ENCODE measurements around the gene UGT1A8.
"Not testable (repeated sequence)": the region's sequence is repeated elsewhere in the genome, so short reads cannot be mapped to it uniquely, and the experiment has no call there.

UGT1A8 gene

GRCh38 chr2:233707940-233708644 lies 90.7 kb downstream of the UGT1A8 start:
- no peak overlapping the region for H3K4me3 ChIP-seq (ENCODE audit: low read depth, low read length)
- DNase-seq (ENCODE audit: low read depth) = peak; percentile 1

- DNase-seq (ENCODE audit: low read depth) = no peak
- no peak overlapping the region for H3K4me3 ChIP-seq (ENCODE audit: low read depth, low read length)
Observed at GRCh38 chr2:233708942-233709341, 91.5 kb downstream of the UGT1A8 start.

- peak; percentile 21 for DNase-seq (ENCODE audit: low read depth)
- H3K4me3 ChIP-seq (ENCODE audit: low read depth, low read length) = no peak overlapping the region
Observed at GRCh38 chr2:233711312-233712008, 94.0 kb downstream of the UGT1A8 start.

GRCh38 chr2:233712611-233713261 lies 95.3 kb downstream of the UGT1A8 start, which contains the start of gene UGT1A5:
UGT1A5 (plus strand) TSS chr2:233712907; CDS start chr2:233712992, 85 bp downstream.
- H3K4me3 ChIP-seq (ENCODE audit: low read depth, low read length) = no peak within 1 kb of the TSS
- no peak for DNase-seq (ENCODE audit: low read depth)

- no peak for DNase-seq (ENCODE audit: low read depth)
- H3K4me3 ChIP-seq (ENCODE audit: low read depth, low read length) = no peak overlapping the region
Observed at GRCh38 chr2:233713262-233713615, 95.8 kb downstream of the UGT1A8 start.

- no peak overlapping the region for H3K4me3 ChIP-seq (ENCODE audit: low read depth, low read length)
- DNase-seq (ENCODE audit: low read depth) = no peak
Observed at GRCh38 chr2:233714121-233714520, 96.7 kb downstream of the UGT1A8 start.

- DNase-seq (ENCODE audit: low read depth) = no peak
- no peak within 1 kb of the TSS for H3K4me3 ChIP-seq (ENCODE audit: low read depth, low read length)
Observed at GRCh38 chr2:233718552-233718951, 101.1 kb downstream of the UGT1A8 start, which contains the start of gene UGT1A4. UGT1A4 (plus strand) TSS chr2:233718736; CDS start chr2:233718821, 85 bp downstream.

GRCh38 chr2:233728723-233729301 lies 111.4 kb downstream of the UGT1A8 start, which contains the start of gene UGT1A3:
UGT1A3 (plus strand) TSS chr2:233729042; CDS start chr2:233729127, 85 bp downstream.
- no peak within 1 kb of the TSS for H3K4me3 ChIP-seq (ENCODE audit: low read depth, low read length)
- DNase-seq (ENCODE audit: low read depth) = no peak

- not testable (repeated sequence) for H3K4me3 ChIP-seq (ENCODE audit: low read depth, low read length); DNase-seq (ENCODE audit: low read depth)
Observed at GRCh38 chr2:233736868-233737653, 119.6 kb downstream of the UGT1A8 start.

GRCh38 chr2:233740870-233741269 lies 123.4 kb downstream of the UGT1A8 start:
- no peak for DNase-seq (ENCODE audit: low read depth)
- no peak overlapping the region for H3K4me3 ChIP-seq (ENCODE audit: low read depth, low read length)

GRCh38 chr2:233743464-233744259 lies 126.2 kb downstream of the UGT1A8 start:
- DNase-seq (ENCODE audit: low read depth) = no peak
- H3K4me3 ChIP-seq (ENCODE audit: low read depth, low read length) = no peak overlapping the region

- DNase-seq (ENCODE audit: low read depth) = no peak
- no peak overlapping the region for H3K4me3 ChIP-seq (ENCODE audit: low read depth, low read length)
Observed at GRCh38 chr2:233745073-233745755, 127.8 kb downstream of the UGT1A8 start.

- H3K4me3 ChIP-seq (ENCODE audit: low read depth, low read length); DNase-seq (ENCODE audit: low read depth): not testable (repeated sequence)
Observed at GRCh38 chr2:233745838-233746237, 128.4 kb downstream of the UGT1A8 start.

GRCh38 chr2:233746475-233747282 lies 129.2 kb downstream of the UGT1A8 start:
- DNase-seq (ENCODE audit: low read depth) = no peak
- no peak overlapping the region for H3K4me3 ChIP-seq (ENCODE audit: low read depth, low read length)

GRCh38 chr2:233747283-233747544 lies 129.8 kb downstream of the UGT1A8 start:
- no peak overlapping the region for H3K4me3 ChIP-seq (ENCODE audit: low read depth, low read length)
- DNase-seq (ENCODE audit: low read depth) = no peak

- not testable (repeated sequence) for DNase-seq (ENCODE audit: low read depth); H3K4me3 ChIP-seq (ENCODE audit: low read depth, low read length)
Observed at GRCh38 chr2:233750689-233751088, 133.3 kb downstream of the UGT1A8 start.

Measured in skeletal muscle cell (primary cell).